ENCODE data around the gene YOD1. TPM values are rescaled to one million over a fixed set of nuclear protein-coding genes. Genes with fewer than 3 reads are reported as not detected.

Gene YOD1
- 13.9 TPM for polyA plus RNA-seq (2013, experiment 1 of 4)
- polyA plus RNA-seq (2013, experiment 2 of 4): 13.6 TPM
- polyA plus RNA-seq (2013, experiment 3 of 4): 12.4 TPM
- polyA plus RNA-seq (2013, experiment 4 of 4): 12.9 TPM

GRCh38 chr1:207051191-207051943 is at the start of gene YOD1:
Gene YOD1 (minus strand): TSS chr1:207051208. CDS start chr1:207051030, 178 bp downstream.
- Histone ChIP-seq H3K9me3 (ENCODE audit: control insufficient read depth, low read length) (no peaks in the 10 kb centered on the region), H3K4me3 (ENCODE audit: insufficient read depth, low read depth, low read length) (peak within 1 kb of the TSS; percentile 97), H3K27me3 (ENCODE audit: control insufficient read depth, insufficient read depth, low read length, poor library complexity, severe bottlenecking) (peaks cover 7% of the 10 kb centered on the region), H3K27ac (ENCODE audit: insufficient read depth, low read depth, low read length, poor library complexity, severe bottlenecking) (peak within 1 kb of the TSS; percentile 82), H3K36me3 (ENCODE audit: control insufficient read depth, insufficient read depth, low read length) (no peaks in the 10 kb centered on the region), H3K4me1 (ENCODE audit: control insufficient read depth, insufficient read depth, low read length) (peaks cover 7% of the 10 kb centered on the region)
- 61 to 66% methylated on average over 15 of the region's 15 CpGs for WGBS, 2 experiments

GRCh38 chr1:207097871-207098324 is 46.9 kb upstream of the YOD1 start:
- no peaks in the 10 kb centered on the region for H3K36me3 ChIP-seq (ENCODE audit: control insufficient read depth, insufficient read depth, low read length)
- WGBS, 2 experiments: 88 to 91% methylated on average over 3 of the region's 3 CpGs
- no peak overlapping the region for H3K4me3 ChIP-seq (ENCODE audit: insufficient read depth, low read depth, low read length)
- no peak overlapping the region for H3K27ac ChIP-seq (ENCODE audit: insufficient read depth, low read depth, low read length, poor library complexity, severe bottlenecking)
- no peaks in the 10 kb centered on the region for H3K4me1 ChIP-seq (ENCODE audit: control insufficient read depth, insufficient read depth, low read length)
- H3K27me3 ChIP-seq (ENCODE audit: control insufficient read depth, insufficient read depth, low read length, poor library complexity, severe bottlenecking): no peaks in the 10 kb centered on the region
- no peaks in the 10 kb centered on the region for H3K9me3 ChIP-seq (ENCODE audit: control insufficient read depth, low read length)

GRCh38 chr1:207093944-207094343 is 42.9 kb upstream of the YOD1 start:
- Histone ChIP-seq H3K27ac (ENCODE audit: insufficient read depth, low read depth, low read length, poor library complexity, severe bottlenecking) (no peak overlapping the region), H3K27me3 (ENCODE audit: control insufficient read depth, insufficient read depth, low read length, poor library complexity, severe bottlenecking) (no peaks in the 10 kb centered on the region), H3K9me3 (ENCODE audit: control insufficient read depth, low read length) (no peaks in the 10 kb centered on the region), H3K4me3 (ENCODE audit: insufficient read depth, low read depth, low read length) (no peak overlapping the region), H3K36me3 (ENCODE audit: control insufficient read depth, insufficient read depth, low read length) (no peaks in the 10 kb centered on the region), H3K4me1 (ENCODE audit: control insufficient read depth, insufficient read depth, low read length) (no peaks in the 10 kb centered on the region)
- 62 to 67% methylated on average over 2 of the region's 2 CpGs for WGBS, 2 experiments

GRCh38 chr1:207091200-207091908 is 40.3 kb upstream of the YOD1 start:
- Histone ChIP-seq H3K9me3 (ENCODE audit: control insufficient read depth, low read length) (no peaks in the 10 kb centered on the region), H3K4me3 (ENCODE audit: insufficient read depth, low read depth, low read length) (no peak overlapping the region)
- 90 to 95% methylated on average over 4 of the region's 4 CpGs for WGBS, 2 experiments

GRCh38 chr1:207089627-207090355 is 38.8 kb upstream of the YOD1 start:
- no peaks in the 10 kb centered on the region for H3K27me3 ChIP-seq (ENCODE audit: control insufficient read depth, insufficient read depth, low read length, poor library complexity, severe bottlenecking)
- no peak overlapping the region for H3K4me3 ChIP-seq (ENCODE audit: insufficient read depth, low read depth, low read length)
- no peaks in the 10 kb centered on the region for H3K4me1 ChIP-seq (ENCODE audit: control insufficient read depth, insufficient read depth, low read length)
- H3K27ac ChIP-seq (ENCODE audit: insufficient read depth, low read depth, low read length, poor library complexity, severe bottlenecking): no peak overlapping the region
- no peaks in the 10 kb centered on the region for H3K36me3 ChIP-seq (ENCODE audit: control insufficient read depth, insufficient read depth, low read length)
- H3K9me3 ChIP-seq (ENCODE audit: control insufficient read depth, low read length): no peaks in the 10 kb centered on the region
- 90 to 96% methylated on average over 16 to 17 of the region's 17 CpGs for WGBS, 2 experiments

More at GRCh38 chr1:207091200-207091908, 40.3 kb upstream of the YOD1 start:
- no peak overlapping the region for H3K27ac ChIP-seq (ENCODE audit: insufficient read depth, low read depth, low read length, poor library complexity, severe bottlenecking)
- no peaks in the 10 kb centered on the region for H3K4me1 ChIP-seq (ENCODE audit: control insufficient read depth, insufficient read depth, low read length)
- H3K36me3 ChIP-seq (ENCODE audit: control insufficient read depth, insufficient read depth, low read length): no peaks in the 10 kb centered on the region
- H3K27me3 ChIP-seq (ENCODE audit: control insufficient read depth, insufficient read depth, low read length, poor library complexity, severe bottlenecking): no peaks in the 10 kb centered on the region

GRCh38 chr1:207088701-207089626 is 38.0 kb upstream of the YOD1 start, which contains the start of gene C4BPB:
Gene C4BPB (plus strand): TSS chr1:207088860. CDS start chr1:207089532, 672 bp downstream.
- Histone ChIP-seq H3K4me3 (ENCODE audit: insufficient read depth, low read depth, low read length) (no peak within 1 kb of the TSS), H3K9me3 (ENCODE audit: control insufficient read depth, low read length) (no peaks in the 10 kb centered on the region), H3K36me3 (ENCODE audit: control insufficient read depth, insufficient read depth, low read length) (no peaks in the 10 kb centered on the region), H3K27me3 (ENCODE audit: control insufficient read depth, insufficient read depth, low read length, poor library complexity, severe bottlenecking) (no peaks in the 10 kb centered on the region), H3K4me1 (ENCODE audit: control insufficient read depth, insufficient read depth, low read length) (no peaks in the 10 kb centered on the region), H3K27ac (ENCODE audit: insufficient read depth, low read depth, low read length, poor library complexity, severe bottlenecking) (no peak within 1 kb of the TSS)
- 91 to 92% methylated on average over 8 to 9 of the region's 9 CpGs for WGBS, 2 experiments

GRCh38 chr1:207088161-207088560 is 37.2 kb upstream of the YOD1 start:
- H3K4me3 ChIP-seq (ENCODE audit: insufficient read depth, low read depth, low read length): no peak overlapping the region
- no peaks in the 10 kb centered on the region for H3K4me1 ChIP-seq (ENCODE audit: control insufficient read depth, insufficient read depth, low read length)
- 88 to 93% methylated on average over 1 to 2 of the region's 2 CpGs for WGBS, 2 experiments
- no peaks in the 10 kb centered on the region for H3K27me3 ChIP-seq (ENCODE audit: control insufficient read depth, insufficient read depth, low read length, poor library complexity, severe bottlenecking)
- no peaks in the 10 kb centered on the region for H3K36me3 ChIP-seq (ENCODE audit: control insufficient read depth, insufficient read depth, low read length)
- no peaks in the 10 kb centered on the region for H3K9me3 ChIP-seq (ENCODE audit: control insufficient read depth, low read length)
- H3K27ac ChIP-seq (ENCODE audit: insufficient read depth, low read depth, low read length, poor library complexity, severe bottlenecking): no peak overlapping the region

- Histone ChIP-seq H3K36me3 (ENCODE audit: control insufficient read depth, insufficient read depth, low read length) (no peaks in the 10 kb centered on the region), H3K4me3 (ENCODE audit: insufficient read depth, low read depth, low read length) (no peak overlapping the region), H3K27ac (ENCODE audit: insufficient read depth, low read depth, low read length, poor library complexity, severe bottlenecking) (no peak overlapping the region), H3K9me3 (ENCODE audit: control insufficient read depth, low read length) (no peaks in the 10 kb centered on the region), H3K27me3 (ENCODE audit: control insufficient read depth, insufficient read depth, low read length, poor library complexity, severe bottlenecking) (no peaks in the 10 kb centered on the region), H3K4me1 (ENCODE audit: control insufficient read depth, insufficient read depth, low read length) (no peaks in the 10 kb centered on the region)
- WGBS, 2 experiments: 73% methylated on average over 3 of the region's 3 CpGs; no CpG with 5 or more reads in 1 of the 2 experiments
Measured at GRCh38 chr1:207085887-207086286, 34.9 kb upstream of the YOD1 start.

- Histone ChIP-seq H3K36me3 (ENCODE audit: control insufficient read depth, insufficient read depth, low read length) (no peaks in the 10 kb centered on the region), H3K4me3 (ENCODE audit: insufficient read depth, low read depth, low read length) (no peak overlapping the region), H3K9me3 (ENCODE audit: control insufficient read depth, low read length) (no peaks in the 10 kb centered on the region), H3K27ac (ENCODE audit: insufficient read depth, low read depth, low read length, poor library complexity, severe bottlenecking) (no peak overlapping the region), H3K4me1 (ENCODE audit: control insufficient read depth, insufficient read depth, low read length) (no peaks in the 10 kb centered on the region), H3K27me3 (ENCODE audit: control insufficient read depth, insufficient read depth, low read length, poor library complexity, severe bottlenecking) (no peaks in the 10 kb centered on the region)
- WGBS, 2 experiments: 32 to 36% methylated on average over 8 of the region's 8 CpGs
Measured at GRCh38 chr1:207084701-207085180, 33.7 kb upstream of the YOD1 start.
